Loucy (cell line): ENCODE results near the gene PCDHGB7.
"Not testable (repeated sequence)": the region's sequence is repeated elsewhere in the genome, so short reads cannot be mapped to it uniquely, and the experiment has no call there.

ENCODE experiments used
- H2AFZ ChIP-seq: fragments of 200-600 bp; sonication (generic); 2 replicates; pipeline ENCODE4 v1.6.0; 2016; ENCODE audit warnings: antibody characterized with exemption, mild to moderate bottlenecking, low read length, moderate library complexity
- H3F3A ChIP-seq: fragments of 200-600 bp; 2 replicates; pipeline ENCODE4 v1.6.0; 2016; ENCODE audit warnings: antibody characterized with exemption, low read depth, mild to moderate bottlenecking
- H3K27me3 ChIP-seq: fragments of 200-600 bp; sonication (generic); 2 replicates; pipeline ENCODE4 v1.6.1; 2014; ENCODE audit warnings: low read length, mild to moderate bottlenecking; ENCODE audit not compliant: insufficient read depth, poor library complexity, severe bottlenecking
- H3K36me3 ChIP-seq: fragments of 200-600 bp; sonication (generic); 2 replicates; pipeline ENCODE4 v1.6.1; 2016; ENCODE audit warnings: low read length; ENCODE audit not compliant: insufficient read depth
- H3K4me1 ChIP-seq: fragments of 200-600 bp; sonication (generic); 2 replicates; pipeline ENCODE4 v1.5.1; 2014; ENCODE audit warnings: low read length, mild to moderate bottlenecking; ENCODE audit not compliant: insufficient read depth, poor library complexity, severe bottlenecking
- H3K4me2 ChIP-seq: fragments of 200-600 bp; sonication (generic); 2 replicates; pipeline ENCODE4 v1.6.0; 2014; ENCODE audit warnings: antibody characterized with exemption, low read length, low read depth, mild to moderate bottlenecking; ENCODE audit not compliant: poor library complexity, severe bottlenecking
- H3K4me3 ChIP-seq: fragments of 200-600 bp; sonication (generic); 2 replicates; pipeline ENCODE4 v1.5.1; 2014; ENCODE audit warnings: low read length, mild to moderate bottlenecking, mixed read lengths; ENCODE audit not compliant: poor library complexity, severe bottlenecking
- H3K79me2 ChIP-seq: fragments of 200-600 bp; sonication (generic); 2 replicates; pipeline ENCODE4 v1.6.1; 2014; ENCODE audit warnings: low read length; ENCODE audit not compliant: insufficient read depth
- H3K9ac ChIP-seq: fragments of 200-600 bp; sonication (generic); 2 replicates; pipeline ENCODE4 v1.6.0; 2014; ENCODE audit warnings: mild to moderate bottlenecking, low read depth, low read length, moderate library complexity; ENCODE audit not compliant: poor library complexity, severe bottlenecking
- H3K9me2 ChIP-seq: fragments of 200-600 bp; sonication (generic); replicated peaks from 2 replicates; pipeline ENCODE4 v1.6.1; 2016; ENCODE audit warnings: low read depth, low read length, mixed read lengths
- H3K9me3 ChIP-seq: fragments of 200-600 bp; sonication (generic); 2 replicates; pipeline ENCODE4 v1.6.1; 2014; ENCODE audit warnings: mild to moderate bottlenecking, antibody characterized with exemption, low read length, low read depth; ENCODE audit not compliant: insufficient read depth
- H4K20me1 ChIP-seq: fragments of 200-600 bp; sonication (generic); 2 replicates; pipeline ENCODE4 v1.6.0; 2014; ENCODE audit warnings: antibody characterized with exemption, low read length, mild to moderate bottlenecking; ENCODE audit not compliant: insufficient read depth, poor library complexity, severe bottlenecking
- EZH2phosphoT487 ChIP-seq: fragments of 200-600 bp; IDR thresholded peaks from 2 replicates; pipeline ENCODE4 v1.6.1; 2018; ENCODE audit warnings: antibody characterized with exemption, mild to moderate bottlenecking, moderate library complexity, borderline replicate concordance
- TF ChIP-seq, protein P1 (sequence below): fragments of 200-600 bp; sonication (generic); conservative IDR thresholded peaks from 2 replicates; pipeline ENCODE4 v1.5.1; 2014; ENCODE audit warnings: mild to moderate bottlenecking, antibody characterized with exemption, low read length

Gene PCDHGB7

GRCh38 chr5:141393267-141393666, 24.2 kb upstream of the PCDHGB7 start:
- H3K4me2 ChIP-seq, result no peak overlapping the region
- no peak overlapping the region for H3K9ac ChIP-seq
- no peaks in the 10 kb centered on the region for H3K79me2 ChIP-seq
- H4K20me1 ChIP-seq, result no peaks in the 10 kb centered on the region
- no peaks in the 10 kb centered on the region for H3K9me2 ChIP-seq
- no peaks in the 10 kb centered on the region for H3K4me1 ChIP-seq
- no peaks in the 10 kb centered on the region for H3K9me3 ChIP-seq
- H3K36me3 ChIP-seq, result no peaks in the 10 kb centered on the region
- H3F3A ChIP-seq, result no peaks in the 10 kb centered on the region
- no peaks in the 10 kb centered on the region for H3K27me3 ChIP-seq
- H3K4me3 ChIP-seq, result no peak overlapping the region
- no peak overlapping the region for H2AFZ ChIP-seq
- no peak for TF ChIP-seq EZH2phosphoT487
- TF ChIP-seq, protein P1, sequence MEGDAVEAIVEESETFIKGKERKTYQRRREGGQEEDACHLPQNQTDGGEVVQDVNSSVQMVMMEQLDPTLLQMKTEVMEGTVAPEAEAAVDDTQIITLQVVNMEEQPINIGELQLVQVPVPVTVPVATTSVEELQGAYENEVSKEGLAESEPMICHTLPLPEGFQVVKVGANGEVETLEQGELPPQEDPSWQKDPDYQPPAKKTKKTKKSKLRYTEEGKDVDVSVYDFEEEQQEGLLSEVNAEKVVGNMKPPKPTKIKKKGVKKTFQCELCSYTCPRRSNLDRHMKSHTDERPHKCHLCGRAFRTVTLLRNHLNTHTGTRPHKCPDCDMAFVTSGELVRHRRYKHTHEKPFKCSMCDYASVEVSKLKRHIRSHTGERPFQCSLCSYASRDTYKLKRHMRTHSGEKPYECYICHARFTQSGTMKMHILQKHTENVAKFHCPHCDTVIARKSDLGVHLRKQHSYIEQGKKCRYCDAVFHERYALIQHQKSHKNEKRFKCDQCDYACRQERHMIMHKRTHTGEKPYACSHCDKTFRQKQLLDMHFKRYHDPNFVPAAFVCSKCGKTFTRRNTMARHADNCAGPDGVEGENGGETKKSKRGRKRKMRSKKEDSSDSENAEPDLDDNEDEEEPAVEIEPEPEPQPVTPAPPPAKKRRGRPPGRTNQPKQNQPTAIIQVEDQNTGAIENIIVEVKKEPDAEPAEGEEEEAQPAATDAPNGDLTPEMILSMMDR, result no peak

DNA sequence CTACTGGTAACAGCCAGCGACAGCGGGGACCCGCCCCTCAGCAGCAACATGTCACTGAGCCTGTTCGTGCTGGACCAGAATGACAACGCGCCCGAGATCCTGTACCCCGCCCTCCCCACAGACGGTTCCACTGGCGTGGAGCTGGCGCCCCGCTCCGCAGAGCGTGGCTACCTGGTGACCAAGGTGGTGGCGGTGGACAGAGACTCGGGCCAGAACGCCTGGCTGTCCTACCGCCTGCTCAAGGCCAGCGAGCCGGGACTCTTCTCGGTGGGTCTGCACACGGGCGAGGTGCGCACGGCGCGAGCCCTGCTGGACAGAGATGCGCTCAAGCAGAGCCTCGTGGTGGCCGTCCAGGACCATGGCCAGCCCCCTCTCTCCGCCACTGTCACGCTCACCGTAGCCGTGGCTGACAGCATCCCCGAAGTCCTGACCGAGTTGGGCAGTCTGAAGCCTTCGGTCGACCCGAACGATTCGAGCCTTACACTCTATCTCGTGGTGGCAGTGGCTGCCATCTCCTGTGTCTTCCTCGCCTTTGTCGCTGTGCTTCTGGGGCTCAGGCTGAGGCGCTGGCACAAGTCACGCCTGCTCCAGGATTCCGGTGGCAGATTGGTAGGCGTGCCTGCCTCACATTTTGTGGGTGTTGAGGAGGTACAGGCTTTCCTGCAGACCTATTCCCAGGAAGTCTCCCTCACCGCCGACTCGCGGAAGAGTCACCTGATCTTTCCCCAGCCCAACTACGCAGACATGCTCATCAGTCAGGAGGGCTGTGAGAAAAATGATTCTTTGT, 22.9 kb upstream of the PCDHGB7 start:
- not testable (repeated sequence) for H3K4me1 ChIP-seq, H3K9me2 ChIP-seq, H3K27me3 ChIP-seq, H3K4me3 ChIP-seq, H3K9ac ChIP-seq, H3K4me2 ChIP-seq, H3K9me3 ChIP-seq, H3F3A ChIP-seq, H2AFZ ChIP-seq, H4K20me1 ChIP-seq, H3K36me3 ChIP-seq, H3K79me2 ChIP-seq

- H3F3A ChIP-seq, H3K9me3 ChIP-seq, H3K27me3 ChIP-seq, H3K4me3 ChIP-seq, H3K9ac ChIP-seq, H3K79me2 ChIP-seq, H3K4me1 ChIP-seq, H3K4me2 ChIP-seq, H4K20me1 ChIP-seq, H3K9me2 ChIP-seq, H2AFZ ChIP-seq, H3K36me3 ChIP-seq: not testable (repeated sequence)
- TF ChIP-seq, protein P1, result 0 out of 2 replicates have a peak, but pooled peaks have one; percentile 8
These were observed 19.5 kb upstream of the PCDHGB7 start, which contains the start of gene PCDHGB5 for GRCh38 chr5:141397756-141398551. TSS of gene PCDHGB5 (plus strand) at chr5:141397947. CDS start at chr5:141398128, 181 bp downstream.
